SK-N-MC (cell line): Measurements from ENCODE around the gene PRKN.

Source experiments
- EZH2 ChIP-seq: fragments of 200-600 bp; sonication (generic); IDR thresholded peaks from one replicate; pipeline ENCODE4 v1.6.1; 2017; ENCODE audit warnings: antibody characterized with exemption
- POLR2AphosphoS5 ChIP-seq: IDR thresholded peaks from 2 replicates; pipeline ENCODE4 v1.6.1; 2012; ENCODE audit warnings: mild to moderate bottlenecking, low read depth, low read length, borderline replicate concordance

- TF ChIP-seq POLR2AphosphoS5 (no peak), EZH2 (no peak)
Measured at GRCh38 chr6:162056061-162056460, 671.5 kb downstream of the PRKN start.
